HG03565 (cell line): ENCODE measurements around the gene SAE1.

ENCODE experiments used
- ATAC-seq: cut with Tn5 transposase; IDR thresholded peaks from one replicate; pipeline ENCODE4 v1.9.1; 2021; ENCODE audit warnings: mild to moderate bottlenecking, moderate library complexity; ENCODE audit not compliant: unreplicated experiment

SAE1 gene

GRCh38 chr19:47157431-47158321 lies 27.0 kb downstream of the SAE1 start:
- no peak for ATAC-seq

GRCh38 chr19:47158367-47158791 lies 27.7 kb downstream of the SAE1 start:
- ATAC-seq: no peak

- no peak for ATAC-seq
Observed at GRCh38 chr19:47158879-47159503, 28.4 kb downstream of the SAE1 start.

- no peak for ATAC-seq
Observed at GRCh38 chr19:47161876-47162489, 31.3 kb downstream of the SAE1 start.

- ATAC-seq: no peak
Observed at GRCh38 chr19:47168065-47168464, 37.4 kb downstream of the SAE1 start.

GRCh38 chr19:47172666-47173455 lies 42.2 kb downstream of the SAE1 start:
- no peak for ATAC-seq

GRCh38 chr19:47176071-47176626 lies 45.5 kb downstream of the SAE1 start:
- no peak for ATAC-seq

GRCh38 chr19:47176627-47177090 lies 46.0 kb downstream of the SAE1 start:
- no peak for ATAC-seq

GRCh38 chr19:47179653-47180310 lies 49.1 kb downstream of the SAE1 start:
- no peak for ATAC-seq

- ATAC-seq: no peak
Observed at GRCh38 chr19:47183601-47184000, 53.0 kb downstream of the SAE1 start.

GRCh38 chr19:47186446-47187334 lies 56.1 kb downstream of the SAE1 start:
- peak; percentile 64 for ATAC-seq

- no peak for ATAC-seq
Observed at GRCh38 chr19:47187335-47187655, 56.7 kb downstream of the SAE1 start.

- no peak for ATAC-seq
Observed at GRCh38 chr19:47187797-47188196, 57.2 kb downstream of the SAE1 start.

- no peak for ATAC-seq
Observed at GRCh38 chr19:47188507-47189033, 57.9 kb downstream of the SAE1 start.

- ATAC-seq: no peak
Observed at GRCh38 chr19:47190167-47190727, 59.6 kb downstream of the SAE1 start.

GRCh38 chr19:47195434-47195833 lies 64.8 kb downstream of the SAE1 start:
- no peak for ATAC-seq

- ATAC-seq: no peak
Observed at GRCh38 chr19:47197141-47197540, 66.5 kb downstream of the SAE1 start.

- ATAC-seq: no peak
Observed at GRCh38 chr19:47200530-47200929, 69.9 kb downstream of the SAE1 start.

- ATAC-seq: no peak
Observed at GRCh38 chr19:47203254-47203653, 72.6 kb downstream of the SAE1 start.
